Inflammatory macrophage treated with lipopolysaccharide for 4 hours (primary cell): ENCODE data around the gene PDE3A.

ENCODE experiments used
- DNase-seq: peaks from one replicate; pipeline ENCODE4 v3.0.0-alpha.2; 2020

PDE3A gene

GRCh38 chr12:20463913-20464524 lies 95.7 kb downstream of the PDE3A start:
- DNase-seq: peak; percentile 19

- no peak for DNase-seq
Observed at GRCh38 chr12:20469300-20469699, 101.0 kb downstream of the PDE3A start.

GRCh38 chr12:20469756-20470155 lies 101.4 kb downstream of the PDE3A start:
- no peak for DNase-seq

DNA sequence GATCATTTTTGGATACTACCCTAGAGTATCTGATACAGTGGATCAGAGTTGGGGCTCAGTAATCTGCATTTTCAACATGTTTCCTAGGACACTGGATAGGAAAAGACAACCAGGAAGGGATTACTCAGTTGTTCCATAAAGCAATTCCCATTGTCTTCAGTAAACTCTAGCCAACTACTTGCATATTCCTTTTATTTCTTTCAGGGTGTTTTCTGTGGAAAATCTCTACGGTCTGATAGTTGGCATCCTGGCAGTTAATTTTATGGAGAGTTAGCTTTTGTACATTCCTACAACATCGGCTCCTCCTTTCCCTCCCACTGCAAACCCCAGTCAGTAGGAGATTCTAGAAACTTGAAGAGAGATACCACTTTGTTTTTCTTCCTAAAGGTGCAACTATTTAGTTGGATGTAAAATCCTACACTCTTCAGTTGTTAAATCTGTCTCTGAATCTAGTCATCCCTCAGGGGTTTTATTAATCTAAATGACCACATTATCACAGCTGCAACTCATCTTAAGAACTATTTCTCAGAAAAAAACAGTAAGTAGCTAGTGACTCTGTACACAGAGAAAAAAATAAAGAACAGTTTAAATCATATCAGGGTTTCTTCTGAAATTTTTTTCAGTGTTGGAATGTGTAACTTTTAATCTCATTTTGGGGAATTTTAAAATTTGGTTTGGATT lies 103.9 kb downstream of the PDE3A start:
- no peak for DNase-seq

DNA sequence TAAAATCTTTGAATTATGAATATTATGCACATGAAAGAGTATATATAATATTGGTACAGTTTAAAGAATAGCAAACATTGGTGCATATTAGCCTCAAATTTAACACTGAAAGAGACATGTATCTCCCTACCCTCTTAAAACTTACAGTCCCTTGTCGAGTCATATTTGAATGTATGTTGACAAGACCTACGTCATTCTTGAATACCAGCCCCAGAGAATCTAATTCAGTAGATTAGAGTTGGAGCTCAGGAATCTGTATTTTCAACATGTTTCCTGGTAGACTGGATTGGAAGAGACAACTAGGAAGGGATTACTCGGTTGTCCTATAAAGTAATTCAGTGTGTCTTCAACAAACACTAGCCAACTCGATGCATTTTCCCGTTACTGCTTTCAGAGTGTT lies 104.8 kb downstream of the PDE3A start:
- no peak for DNase-seq

GRCh38 chr12:20474016-20474415 lies 105.7 kb downstream of the PDE3A start:
- DNase-seq: no peak

- DNase-seq: no peak
Observed at GRCh38 chr12:20474443-20474842, 106.1 kb downstream of the PDE3A start.

DNA sequence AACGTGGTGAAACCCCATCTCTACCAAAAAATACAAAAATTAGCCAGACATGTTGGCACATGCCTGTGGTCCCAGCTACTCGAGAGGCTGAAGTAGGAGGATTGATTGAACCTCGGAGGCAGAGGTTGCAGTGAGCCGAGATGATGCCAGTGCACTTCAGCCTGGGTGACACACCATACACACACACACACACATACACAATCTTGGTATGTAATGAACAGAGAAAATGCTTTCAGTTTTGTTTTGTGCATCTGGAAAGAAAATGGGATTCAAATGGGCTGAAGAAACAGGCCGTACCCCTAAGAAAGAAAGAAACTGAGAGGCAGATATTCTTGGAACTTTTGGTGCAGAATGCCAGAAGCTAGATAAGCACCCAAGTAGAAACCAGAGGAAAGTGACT lies 107.2 kb downstream of the PDE3A start:
- DNase-seq: no peak

DNA sequence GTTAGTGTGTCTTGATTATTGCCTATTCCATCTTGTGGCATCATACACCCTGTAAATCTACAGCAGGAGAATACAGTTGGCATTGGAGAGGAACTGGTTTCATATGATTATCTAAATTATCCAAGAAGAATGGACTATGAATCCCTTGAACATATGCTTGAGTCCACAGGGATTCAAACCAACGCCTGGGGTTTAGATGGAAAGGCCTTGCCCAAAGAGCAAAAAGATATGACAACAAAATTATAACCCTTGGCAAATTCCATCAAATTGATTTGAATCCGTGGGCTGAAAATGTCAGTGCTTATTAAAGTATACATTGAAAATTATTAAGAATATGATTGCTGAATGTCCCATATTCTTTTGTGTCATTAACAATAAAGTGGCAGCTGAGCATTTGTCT lies 108.2 kb downstream of the PDE3A start:
- DNase-seq: no peak

DNA sequence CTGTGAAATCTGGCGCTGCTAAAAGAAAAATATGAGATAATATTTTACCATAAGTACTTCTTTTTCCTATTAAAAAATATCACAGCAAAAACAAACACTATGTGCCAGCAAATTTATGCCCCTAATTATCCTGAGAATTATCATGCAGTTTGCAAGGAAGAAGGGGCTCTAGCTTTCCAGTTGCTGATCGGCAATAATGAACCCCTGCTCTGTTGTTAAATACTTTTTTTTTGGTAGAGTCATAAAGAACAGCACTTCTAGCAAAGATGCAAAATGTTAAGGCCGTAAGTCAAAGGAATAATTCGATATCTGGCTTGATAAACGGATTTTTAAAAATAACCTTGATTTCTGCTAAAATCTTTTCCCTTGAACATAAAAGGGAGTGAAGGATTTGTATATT lies 108.9 kb downstream of the PDE3A start:
- DNase-seq: no peak

DNA sequence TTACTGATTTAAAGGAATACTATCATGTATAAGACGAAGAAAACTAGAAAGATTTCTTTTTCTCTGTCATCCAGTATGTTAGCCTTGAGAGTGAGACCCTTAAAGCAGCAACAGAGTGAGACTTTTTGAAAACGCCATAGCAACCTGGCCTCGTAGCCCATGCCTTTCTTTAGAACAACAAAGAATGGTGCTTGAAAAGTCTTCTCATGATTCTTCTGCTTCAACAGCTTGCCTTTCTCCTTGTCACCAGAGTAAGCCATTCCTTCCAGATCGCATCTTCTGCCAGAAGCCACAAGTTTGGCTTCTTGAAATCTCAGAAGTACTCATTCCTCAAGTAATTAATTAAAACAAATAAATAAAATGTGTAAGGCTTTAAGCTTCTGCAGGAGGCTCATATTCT lies 109.3 kb downstream of the PDE3A start:
- DNase-seq: no peak

DNA sequence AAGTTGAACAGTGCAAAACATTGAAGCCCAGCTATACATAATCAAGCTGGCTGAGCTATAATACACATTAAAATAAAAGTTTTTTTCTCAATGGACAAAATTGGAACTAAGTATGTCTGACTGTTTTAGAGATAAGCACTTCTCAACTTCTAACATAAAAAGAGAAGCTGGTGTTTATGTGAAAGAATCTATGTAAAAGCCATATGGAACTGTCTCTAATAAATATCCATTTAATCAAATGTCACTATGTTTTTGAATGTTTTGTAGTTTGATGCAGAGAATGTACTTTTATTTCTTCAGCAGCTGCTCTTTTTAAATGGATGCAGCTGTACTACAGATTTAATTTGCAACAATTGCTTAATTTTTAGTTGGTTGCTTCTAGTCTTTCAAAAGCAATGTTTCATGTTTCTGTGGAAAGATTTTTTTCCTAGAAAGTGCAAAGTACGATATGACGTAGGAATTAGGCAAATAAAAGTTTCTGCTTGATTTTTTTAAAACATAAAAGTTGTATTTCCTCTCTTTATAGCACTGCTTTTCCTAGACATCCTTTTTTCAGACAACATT lies 114.2 kb downstream of the PDE3A start:
- DNase-seq: no peak

DNA sequence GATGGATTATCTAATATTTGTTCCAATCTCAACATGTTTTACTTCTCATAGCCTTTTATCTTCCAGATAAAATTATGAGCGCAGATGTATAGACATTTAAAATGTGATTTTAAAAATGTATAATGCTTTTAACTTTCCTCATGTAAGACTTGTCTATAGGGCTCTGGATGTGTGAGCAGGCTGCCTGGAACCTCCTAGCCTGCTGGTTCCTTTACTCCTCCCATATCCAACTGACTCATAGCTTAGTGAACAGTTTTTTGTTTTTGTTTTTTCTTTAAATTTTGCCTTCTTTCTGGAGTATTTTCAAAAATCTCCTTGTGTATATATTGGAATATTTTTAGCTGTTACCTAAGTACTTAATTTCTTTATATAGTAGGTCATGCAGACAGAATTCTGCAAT lies 115.4 kb downstream of the PDE3A start:
- no peak for DNase-seq

DNA sequence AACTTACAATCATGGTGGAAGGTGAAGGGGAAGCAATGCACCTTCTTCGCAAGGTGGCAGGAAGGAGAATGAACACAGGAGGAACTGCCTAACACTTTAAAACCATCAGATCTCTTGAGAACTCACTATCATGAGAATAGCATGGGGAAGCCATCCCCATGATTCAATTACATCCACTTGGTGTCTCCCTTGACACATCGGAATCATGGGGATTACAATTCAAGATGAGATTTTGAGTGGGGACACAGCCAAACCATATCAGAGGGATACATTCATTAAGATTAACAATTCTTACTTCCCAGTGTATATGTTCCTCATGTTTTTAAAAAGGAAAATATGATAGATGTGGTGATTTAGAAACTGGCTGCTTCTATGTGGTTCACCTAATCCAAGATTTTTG lies 117.9 kb downstream of the PDE3A start:
- DNase-seq: no peak

DNA sequence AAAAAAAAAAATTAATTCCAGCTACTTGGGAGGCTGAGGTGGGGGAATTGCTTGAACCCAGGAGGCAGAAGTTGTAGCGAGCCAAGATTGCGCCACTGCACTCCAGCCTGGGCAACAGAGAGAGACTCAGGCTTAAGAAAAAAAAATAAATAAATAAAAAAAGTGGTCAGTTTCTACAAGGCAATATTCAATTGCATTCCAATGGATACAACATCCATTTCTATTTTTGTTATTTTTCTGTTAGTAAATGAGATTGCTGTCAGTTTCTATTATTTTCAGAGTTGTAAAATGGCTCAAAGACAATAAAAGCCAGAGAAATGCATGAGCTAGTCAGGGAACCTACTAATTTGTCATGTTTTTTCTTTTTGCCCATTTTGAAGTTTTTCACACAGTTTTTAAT lies 119.2 kb downstream of the PDE3A start:
- no peak for DNase-seq

GRCh38 chr12:20489645-20490044 lies 121.3 kb downstream of the PDE3A start:
- DNase-seq: no peak

DNA sequence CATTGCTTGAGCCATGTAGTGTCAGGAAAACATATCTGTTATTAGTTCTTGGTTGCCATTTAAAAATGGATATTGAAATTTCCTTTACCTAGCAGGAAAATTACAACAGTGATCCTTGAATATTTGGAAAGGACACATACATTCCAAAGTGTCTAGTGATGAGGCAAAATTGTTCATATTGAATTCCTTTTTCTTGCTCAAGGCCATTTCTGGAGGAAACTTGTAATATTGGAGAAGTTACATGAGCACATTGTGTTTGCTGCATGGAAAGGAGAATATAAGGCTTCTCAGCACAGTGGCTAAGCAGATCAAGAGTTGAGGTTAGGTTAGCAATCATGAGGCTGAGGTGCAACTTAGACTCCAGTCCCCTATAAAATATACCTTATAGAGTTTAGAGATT lies 121.9 kb downstream of the PDE3A start:
- DNase-seq: no peak

- DNase-seq: no peak
Observed at GRCh38 chr12:20491290-20491689, 123.0 kb downstream of the PDE3A start.

DNA sequence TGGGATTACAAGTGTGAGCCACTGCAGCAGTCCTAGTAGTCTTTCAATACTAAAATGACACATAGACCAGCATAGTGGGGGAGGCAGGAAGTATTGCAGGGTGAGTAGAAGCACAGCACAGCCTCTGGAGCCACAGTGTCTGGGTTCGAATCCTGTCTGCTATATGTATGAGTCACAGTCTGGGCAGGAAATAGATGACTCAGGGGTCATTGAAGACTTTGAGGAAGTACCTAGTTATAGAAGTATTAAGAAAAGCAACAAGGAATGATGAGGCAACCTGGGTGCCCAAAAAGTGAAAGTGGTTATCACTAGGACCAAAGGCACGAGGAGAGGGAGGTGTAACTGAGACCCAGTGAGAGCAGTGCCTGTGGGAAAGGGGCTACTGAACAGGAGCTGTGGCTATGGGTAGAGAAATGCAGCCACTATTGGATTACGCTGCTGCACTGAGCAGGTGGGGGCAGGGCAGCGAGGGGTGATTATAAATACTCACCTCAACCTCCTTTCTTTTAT lies 124.0 kb downstream of the PDE3A start:
- DNase-seq: peak; percentile 79

- DNase-seq: no peak
Observed at GRCh38 chr12:20493934-20494333, 125.6 kb downstream of the PDE3A start.

- DNase-seq: no peak
Observed at GRCh38 chr12:20494851-20495250, 126.5 kb downstream of the PDE3A start.

DNA sequence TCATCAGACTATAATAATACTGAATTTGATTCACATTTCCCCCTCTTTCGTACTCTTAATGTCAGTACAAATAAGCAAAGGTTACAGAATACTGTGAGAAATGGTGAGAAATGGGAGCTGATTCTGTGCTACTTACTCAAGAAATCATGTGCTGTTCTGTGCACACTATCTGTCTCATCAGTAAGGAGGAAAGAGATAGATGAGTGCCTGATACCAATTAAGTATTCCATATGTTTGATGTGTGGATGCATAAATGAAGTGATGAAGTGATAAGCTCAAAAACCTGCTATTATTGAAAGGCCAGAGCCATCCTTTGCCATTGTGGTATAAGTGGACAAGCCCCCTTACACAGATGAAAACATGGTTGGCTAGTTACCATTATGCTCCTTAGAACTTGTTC lies 127.7 kb downstream of the PDE3A start:
- DNase-seq: no peak

DNA sequence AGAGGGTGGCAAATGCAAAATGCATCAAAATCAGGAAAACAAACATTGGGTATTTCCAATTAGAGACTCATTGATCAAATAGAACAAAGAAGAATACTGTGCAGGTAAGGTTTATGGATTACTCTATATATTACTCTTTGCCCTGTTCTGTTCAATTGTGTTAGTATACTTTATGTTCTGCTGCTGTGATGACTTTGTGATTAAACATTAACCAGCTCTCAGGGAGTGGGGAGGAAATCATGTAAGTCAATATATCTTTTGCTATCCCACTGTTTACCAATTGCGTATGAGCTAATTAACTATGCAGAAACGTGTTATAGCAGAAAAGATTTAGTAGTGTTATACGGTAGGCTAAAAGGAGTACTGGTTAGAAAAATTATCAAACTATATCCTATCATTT lies 129.4 kb downstream of the PDE3A start:
- no peak for DNase-seq

- no peak for DNase-seq
Observed at GRCh38 chr12:20501958-20502357, 133.6 kb downstream of the PDE3A start.

- DNase-seq: no peak
Observed at GRCh38 chr12:20503858-20504257, 135.5 kb downstream of the PDE3A start.
